ENCODE measurements around the gene ADPGK.

ADPGK gene

DNA sequence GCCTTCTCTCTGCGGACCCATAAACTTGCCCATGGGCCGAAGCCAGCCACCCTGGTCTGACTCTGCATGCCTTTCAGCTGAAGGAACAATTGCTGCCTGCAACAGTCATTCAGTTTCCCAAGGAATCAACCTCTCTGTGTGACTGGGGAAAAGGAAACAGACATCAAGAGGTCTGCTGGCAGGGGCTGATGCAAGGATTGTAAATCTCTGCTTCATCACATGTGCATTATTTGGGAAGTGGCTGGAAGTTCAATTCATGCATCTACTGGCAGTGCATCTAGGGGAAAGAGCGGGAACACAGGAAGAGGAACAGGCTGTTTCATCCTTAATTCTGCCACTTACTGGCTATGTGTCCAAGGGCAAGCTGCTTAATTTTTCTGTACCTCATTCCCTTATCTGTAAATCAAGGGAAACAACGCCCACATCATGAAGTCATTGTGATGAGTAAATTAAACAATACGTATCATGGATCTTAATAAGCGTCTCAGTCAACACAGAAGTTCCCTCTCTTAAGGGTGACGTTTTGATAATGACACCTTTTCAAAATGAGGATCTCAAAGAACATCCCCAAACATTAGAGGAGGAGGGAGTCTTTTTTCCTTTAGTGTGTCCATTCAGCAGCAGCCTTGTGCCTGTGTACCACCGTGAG is 17.4 kb upstream of the ADPGK start:
- no peaks in the 10 kb centered on the region for H3K36me3 ChIP-seq (ENCODE audit: insufficient read depth, low read length)
- no peaks in the 10 kb centered on the region for H3K9me2 ChIP-seq (replicated peaks; ENCODE audit: low read depth, low read length)
- peaks cover 4% of the 10 kb centered on the region for H3K27me3 ChIP-seq (ENCODE audit: insufficient read depth, low read length, poor library complexity, severe bottlenecking)
- H2AFZ ChIP-seq (ENCODE audit: low read length), result no peak overlapping the region
- no peaks in the 10 kb centered on the region for H3F3A ChIP-seq (ENCODE audit: low read depth)
- TF ChIP-seq, protein P1, sequence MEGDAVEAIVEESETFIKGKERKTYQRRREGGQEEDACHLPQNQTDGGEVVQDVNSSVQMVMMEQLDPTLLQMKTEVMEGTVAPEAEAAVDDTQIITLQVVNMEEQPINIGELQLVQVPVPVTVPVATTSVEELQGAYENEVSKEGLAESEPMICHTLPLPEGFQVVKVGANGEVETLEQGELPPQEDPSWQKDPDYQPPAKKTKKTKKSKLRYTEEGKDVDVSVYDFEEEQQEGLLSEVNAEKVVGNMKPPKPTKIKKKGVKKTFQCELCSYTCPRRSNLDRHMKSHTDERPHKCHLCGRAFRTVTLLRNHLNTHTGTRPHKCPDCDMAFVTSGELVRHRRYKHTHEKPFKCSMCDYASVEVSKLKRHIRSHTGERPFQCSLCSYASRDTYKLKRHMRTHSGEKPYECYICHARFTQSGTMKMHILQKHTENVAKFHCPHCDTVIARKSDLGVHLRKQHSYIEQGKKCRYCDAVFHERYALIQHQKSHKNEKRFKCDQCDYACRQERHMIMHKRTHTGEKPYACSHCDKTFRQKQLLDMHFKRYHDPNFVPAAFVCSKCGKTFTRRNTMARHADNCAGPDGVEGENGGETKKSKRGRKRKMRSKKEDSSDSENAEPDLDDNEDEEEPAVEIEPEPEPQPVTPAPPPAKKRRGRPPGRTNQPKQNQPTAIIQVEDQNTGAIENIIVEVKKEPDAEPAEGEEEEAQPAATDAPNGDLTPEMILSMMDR (conservative IDR thresholded peaks at IDR 0.05; ENCODE audit: low read length), result no peak
- no peak for TF ChIP-seq EZH2phosphoT487 (IDR thresholded peaks at IDR 0.05; ENCODE audit: borderline replicate concordance)
- H4K20me1 ChIP-seq (ENCODE audit: insufficient read depth, low read length, poor library complexity, severe bottlenecking), result no peaks in the 10 kb centered on the region
- H3K4me1 ChIP-seq (ENCODE audit: insufficient read depth, low read length, poor library complexity, severe bottlenecking), result no peaks in the 10 kb centered on the region
- H3K4me2 ChIP-seq (ENCODE audit: low read depth, low read length, poor library complexity, severe bottlenecking), result no peak overlapping the region
- H3K79me2 ChIP-seq (ENCODE audit: insufficient read depth, low read length), result no peaks in the 10 kb centered on the region
- H3K9me3 ChIP-seq (ENCODE audit: insufficient read depth, low read depth, low read length), result no peaks in the 10 kb centered on the region
- no peak overlapping the region for H3K4me3 ChIP-seq (ENCODE audit: low read length, poor library complexity, severe bottlenecking)
- H3K9ac ChIP-seq (ENCODE audit: low read depth, low read length, poor library complexity, severe bottlenecking), result no peak overlapping the region

DNA sequence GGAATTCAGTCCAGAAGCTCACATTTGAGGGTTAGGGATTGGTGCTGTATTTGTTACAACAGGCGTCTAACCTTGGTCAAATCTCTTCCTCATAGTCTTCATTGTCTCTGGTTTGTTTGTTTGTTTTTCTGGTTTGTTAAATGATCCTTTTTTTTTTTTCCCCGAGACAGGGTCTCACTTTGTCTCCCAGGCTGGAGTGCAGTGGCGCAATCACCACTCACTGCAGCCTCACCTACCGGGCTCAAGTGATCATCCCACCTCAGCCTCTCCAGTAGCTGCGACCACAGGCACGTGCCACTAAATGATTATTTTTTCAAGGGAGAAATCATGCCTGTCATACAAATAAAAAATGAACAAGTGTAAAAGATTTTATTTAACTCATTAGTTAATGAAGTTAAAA is 14.3 kb upstream of the ADPGK start:
- Histone ChIP-seq H3K4me2 (ENCODE audit: low read depth, low read length, poor library complexity, severe bottlenecking) (no peak overlapping the region), H3K9ac (ENCODE audit: low read depth, low read length, poor library complexity, severe bottlenecking) (no peak overlapping the region), H3F3A (ENCODE audit: low read depth) (no peaks in the 10 kb centered on the region), H3K9me3 (ENCODE audit: insufficient read depth, low read depth, low read length) (no peaks in the 10 kb centered on the region), H3K27me3 (ENCODE audit: insufficient read depth, low read length, poor library complexity, severe bottlenecking) (peaks cover 4% of the 10 kb centered on the region), H2AFZ (ENCODE audit: low read length) (no peak overlapping the region), H3K79me2 (ENCODE audit: insufficient read depth, low read length) (no peaks in the 10 kb centered on the region), H3K4me3 (ENCODE audit: low read length, poor library complexity, severe bottlenecking) (no peak overlapping the region), H3K4me1 (ENCODE audit: insufficient read depth, low read length, poor library complexity, severe bottlenecking) (peaks cover 5% of the 10 kb centered on the region), H4K20me1 (ENCODE audit: insufficient read depth, low read length, poor library complexity, severe bottlenecking) (no peaks in the 10 kb centered on the region), H3K9me2 (replicated peaks; ENCODE audit: low read depth, low read length) (no peaks in the 10 kb centered on the region), H3K36me3 (ENCODE audit: insufficient read depth, low read length) (no peaks in the 10 kb centered on the region)
- TF ChIP-seq, protein P1 (conservative IDR thresholded peaks at IDR 0.05; ENCODE audit: low read length), result no peak
- no peak for TF ChIP-seq EZH2phosphoT487 (IDR thresholded peaks at IDR 0.05; ENCODE audit: borderline replicate concordance)

DNA sequence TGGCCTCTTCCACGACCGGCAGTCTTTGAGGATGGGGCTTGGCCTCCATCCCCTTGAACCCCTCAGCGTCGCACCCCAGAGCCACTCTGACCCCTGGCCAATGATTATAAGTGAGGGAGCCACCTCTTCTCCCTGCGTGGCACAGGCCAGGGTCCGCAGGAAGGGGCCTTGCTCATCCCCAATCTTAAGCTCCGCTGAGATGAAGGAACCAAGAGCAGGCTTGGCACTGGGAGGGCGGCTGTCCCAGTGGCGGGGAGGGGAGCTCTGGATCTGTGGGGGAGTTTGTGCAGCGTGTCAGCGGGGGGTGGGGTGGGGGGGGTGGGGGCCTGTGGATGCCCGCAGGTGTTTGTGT is 13.8 kb upstream of the ADPGK start:
- no peak overlapping the region for H2AFZ ChIP-seq (ENCODE audit: low read length)
- no peak overlapping the region for H3K9ac ChIP-seq (ENCODE audit: low read depth, low read length, poor library complexity, severe bottlenecking)

More for the DNA sequence above, 13.8 kb upstream of the ADPGK start:
- no peaks in the 10 kb centered on the region for H3F3A ChIP-seq (ENCODE audit: low read depth)
- H3K36me3 ChIP-seq (ENCODE audit: insufficient read depth, low read length), result no peaks in the 10 kb centered on the region
- H3K79me2 ChIP-seq (ENCODE audit: insufficient read depth, low read length), result no peaks in the 10 kb centered on the region
- H4K20me1 ChIP-seq (ENCODE audit: insufficient read depth, low read length, poor library complexity, severe bottlenecking), result no peaks in the 10 kb centered on the region
- TF ChIP-seq, protein P1 (conservative IDR thresholded peaks at IDR 0.05; ENCODE audit: low read length), result no peak
- TF ChIP-seq EZH2phosphoT487 (IDR thresholded peaks at IDR 0.05; ENCODE audit: borderline replicate concordance), result no peak
- no peaks in the 10 kb centered on the region for H3K9me2 ChIP-seq (replicated peaks; ENCODE audit: low read depth, low read length)
- peaks cover 4% of the 10 kb centered on the region for H3K27me3 ChIP-seq (ENCODE audit: insufficient read depth, low read length, poor library complexity, severe bottlenecking)
- H3K4me2 ChIP-seq (ENCODE audit: low read depth, low read length, poor library complexity, severe bottlenecking), result no peak overlapping the region
- H3K4me3 ChIP-seq (ENCODE audit: low read length, poor library complexity, severe bottlenecking), result no peak overlapping the region
- H3K4me1 ChIP-seq (ENCODE audit: insufficient read depth, low read length, poor library complexity, severe bottlenecking), result peaks cover 5% of the 10 kb centered on the region
- H3K9me3 ChIP-seq (ENCODE audit: insufficient read depth, low read depth, low read length), result no peaks in the 10 kb centered on the region

Data from Loucy (cell line).